Hepatocyte (in vitro differentiated cells): ENCODE data around the gene SLC34A2. TPM values are rescaled to one million over a fixed set of nuclear protein-coding genes. Genes with fewer than 3 reads are reported as not detected.

ENCODE experiments used
- DNase-seq: peaks from one replicate; pipeline ENCODE4 v3.0.0-alpha.2; 2016; ENCODE audit warnings: low spot score
- H2AFZ ChIP-seq: fragments of 200-600 bp; sonication (generic); 2 replicates; pipeline ENCODE4 v1.6.0; 2016; ENCODE audit warnings: antibody characterized with exemption, mild to moderate bottlenecking
- H3K27ac ChIP-seq: fragments of 200-600 bp; sonication (generic); 2 replicates; pipeline ENCODE4 v1.5.1; 2016; ENCODE audit warnings: mild to moderate bottlenecking
- H3K27me3 ChIP-seq: fragments of 200-600 bp; sonication (generic); 2 replicates; pipeline ENCODE4 v1.6.1; 2016
- H3K36me3 ChIP-seq: fragments of 200-600 bp; sonication (generic); replicated peaks from 2 replicates; pipeline ENCODE4 v1.5.1; 2016; ENCODE audit warnings: low read depth; ENCODE audit not compliant: insufficient read depth
- H3K4me1 ChIP-seq: fragments of 200-600 bp; sonication (generic); 2 replicates; pipeline ENCODE4 v1.5.1; 2016; ENCODE audit warnings: mild to moderate bottlenecking, moderate library complexity; ENCODE audit not compliant: insufficient read depth
- H3K4me2 ChIP-seq: fragments of 200-600 bp; sonication (generic); 2 replicates; pipeline ENCODE4 v1.6.0; 2016
- H3K4me3 ChIP-seq: fragments of 200-600 bp; sonication (generic); 2 replicates; pipeline ENCODE4 v1.5.1; 2016; ENCODE audit warnings: mild to moderate bottlenecking
- H3K79me2 ChIP-seq: fragments of 200-600 bp; sonication (generic); 2 replicates; pipeline ENCODE4 v1.6.0; 2017; ENCODE audit warnings: mild to moderate bottlenecking
- H3K9me2 ChIP-seq: fragments of 200-600 bp; sonication (generic); replicated peaks from 2 replicates; pipeline ENCODE4 v1.6.0; 2017; ENCODE audit warnings: mild to moderate bottlenecking; ENCODE audit not compliant: insufficient read depth
- H3K9me3 ChIP-seq: fragments of 200-600 bp; sonication (generic); 2 replicates; pipeline ENCODE4 v1.5.1; 2016; ENCODE audit warnings: low read depth, mild to moderate bottlenecking
- H4K20me1 ChIP-seq: fragments of 200-600 bp; sonication (generic); 2 replicates; pipeline ENCODE4 v1.6.0; 2016; ENCODE audit warnings: mild to moderate bottlenecking; ENCODE audit not compliant: insufficient read depth, poor library complexity, severe bottlenecking
- CTCF ChIP-seq: fragments of 200-600 bp; sonication (generic); IDR thresholded peaks from 2 replicates; pipeline ENCODE4 v1.5.1; 2016; ENCODE audit warnings: antibody characterized with exemption, mild to moderate bottlenecking; ENCODE audit not compliant: poor library complexity
- EZH2 ChIP-seq: fragments of 200-600 bp; sonication (generic); IDR thresholded peaks from 2 replicates; pipeline ENCODE4 v1.6.1; 2016; ENCODE audit warnings: antibody characterized with exemption, mild to moderate bottlenecking, borderline replicate concordance
- EZH2phosphoT487 ChIP-seq: fragments of 200-600 bp; sonication (generic); IDR thresholded peaks from one replicate; pipeline ENCODE4 v1.6.1; 2018; ENCODE audit warnings: antibody characterized with exemption, mild to moderate bottlenecking, low read depth, moderate library complexity; ENCODE audit not compliant: unreplicated experiment, severe bottlenecking
- WGBS: methylation state at CpG from one replicate; pipeline ENCODE4 v1.1.6; 2016; ENCODE audit warnings: low lambda C conversion rate; ENCODE audit errors: missing lambda C conversion rate; 5-methylcytosine and 5-hydroxymethylcytosine counted together
- polyA plus RNA-seq: library from polyadenylated mRNA; unstranded; fragments of >200 nt; fragmentation: Nextera tagmentation; extraction: Ambion mirVana; gene quantifications from 2 replicates; pipeline ENCODE4 v1.2.1, GENCODE V29; 2016
- total RNA-seq: library from RNA; depleted of rRNA; stranded (reverse); fragments of >200 nt; gene quantifications from 2 replicates; pipeline ENCODE4 v1.2.3, GENCODE V29; 2014

SLC34A2 gene
- total and polyA plus RNA-seq, 2 experiments from 2014 or later: 11.1 to 21.2 TPM

GRCh38 chr4:25674386-25674785 is 18.7 kb downstream of the SLC34A2 start:
- Histone ChIP-seq H4K20me1 (no peaks in the 10 kb centered on the region), H3K9me2 (no peaks in the 10 kb centered on the region), H3K4me2 (no peak overlapping the region), H3K27me3 (no peaks in the 10 kb centered on the region), H3K27ac (no peak overlapping the region), H3K9me3 (no peaks in the 10 kb centered on the region), H3K36me3 (no peaks in the 10 kb centered on the region), H3K4me3 (no peak overlapping the region), H3K4me1 (no peaks in the 10 kb centered on the region), H3K79me2 (no peaks in the 10 kb centered on the region), H2AFZ (no peak overlapping the region)
- WGBS: 93% methylated on average over 10 of the region's 10 CpGs
- no peak for TF ChIP-seq EZH2
- no peak for TF ChIP-seq CTCF
- TF ChIP-seq EZH2phosphoT487: no peak
- no peak for DNase-seq

- no peak for DNase-seq
- H3K9me2 ChIP-seq: no peaks in the 10 kb centered on the region
- no peak overlapping the region for H3K27ac ChIP-seq
- H3K4me2 ChIP-seq: no peak overlapping the region
- H3K4me3 ChIP-seq: no peak overlapping the region
- no peaks in the 10 kb centered on the region for H3K79me2 ChIP-seq
- WGBS: 97% methylated on average over 30 of the region's 30 CpGs
- H3K36me3 ChIP-seq: no peaks in the 10 kb centered on the region
- no peaks in the 10 kb centered on the region for H4K20me1 ChIP-seq
- H3K4me1 ChIP-seq: no peaks in the 10 kb centered on the region
- H3K27me3 ChIP-seq: no peaks in the 10 kb centered on the region
- TF ChIP-seq EZH2phosphoT487 (no peak), EZH2 (no peak), CTCF (no peak)
- no peaks in the 10 kb centered on the region for H3K9me3 ChIP-seq
- H2AFZ ChIP-seq: no peak overlapping the region
These were observed 20.6 kb downstream of the SLC34A2 start for GRCh38 chr4:25676221-25676620.

- H3K9me3 ChIP-seq: no peaks in the 10 kb centered on the region
- H3K4me3 ChIP-seq: no peak overlapping the region
- H2AFZ ChIP-seq: no peak overlapping the region
- DNase-seq: no peak
- H3K9me2 ChIP-seq: no peaks in the 10 kb centered on the region
- no peak overlapping the region for H3K4me2 ChIP-seq
- no peaks in the 10 kb centered on the region for H3K36me3 ChIP-seq
- H4K20me1 ChIP-seq: no peaks in the 10 kb centered on the region
- WGBS: 94% methylated on average over 3 of the region's 3 CpGs
- H3K79me2 ChIP-seq: no peaks in the 10 kb centered on the region
- no peak for TF ChIP-seq EZH2phosphoT487
- no peak for TF ChIP-seq CTCF
- no peaks in the 10 kb centered on the region for H3K27me3 ChIP-seq
- no peak overlapping the region for H3K27ac ChIP-seq
- H3K4me1 ChIP-seq: no peaks in the 10 kb centered on the region
These were observed 21.5 kb downstream of the SLC34A2 start for GRCh38 chr4:25677157-25677556.

- no peaks in the 10 kb centered on the region for H4K20me1 ChIP-seq
- no peaks in the 10 kb centered on the region for H3K9me3 ChIP-seq
- DNase-seq: no peak
- no peaks in the 10 kb centered on the region for H3K4me1 ChIP-seq
- H3K4me2 ChIP-seq: no peak overlapping the region
- no peak overlapping the region for H2AFZ ChIP-seq
- H3K27ac ChIP-seq: no peak overlapping the region
- no peaks in the 10 kb centered on the region for H3K9me2 ChIP-seq
- H3K4me3 ChIP-seq: no peak overlapping the region
- H3K36me3 ChIP-seq: no peaks in the 10 kb centered on the region
- TF ChIP-seq CTCF (no peak), EZH2 (no peak), EZH2phosphoT487 (no peak)
- H3K79me2 ChIP-seq: no peaks in the 10 kb centered on the region
- 79% methylated on average over 5 of the region's 5 CpGs for WGBS
- H3K27me3 ChIP-seq: no peaks in the 10 kb centered on the region
These were observed 22.3 kb downstream of the SLC34A2 start for GRCh38 chr4:25677943-25678342.
